Endothelial cell of umbilical vein (primary cell): ENCODE results near the gene CDK19. TPM values are rescaled to one million over a fixed set of nuclear protein-coding genes. Genes with fewer than 3 reads are reported as not detected.

Experiments
- BruUV-seq: library from RNA; stranded (reverse); fragments of 400-500 nt; replicated peaks from 2 replicates; lab custom pipeline; 2021; lab: Mats Ljungman, UMichigan
- CTCF ChIA-PET: fragments of 300-600, 350-600 bp; sonication (Branson Sonifier 250); formaldehyde crosslinking; loops from one replicate; lab custom pipeline; 2021; ENCODE audit warnings: antibody characterized with exemption, inconsistent platforms; lab: Charles Lee
- POLR2A ChIA-PET: fragments of 300-600, 350-600 bp; sonication (Branson Sonifier 250); formaldehyde crosslinking; loops from one replicate; lab custom pipeline; 2021; ENCODE audit warnings: antibody characterized with exemption, inconsistent platforms; lab: Charles Lee
- DNase-seq: peaks from one replicate; pipeline ENCODE4 v3.0.0-alpha.2; 2011; ENCODE audit warnings: low read depth, low spot score
- FAIRE-seq: peaks from 2 replicates; lab custom pipeline; 2011; peaks lifted over from hg19 to GRCh38; lab: Jason Lieb, UNC
- H2AFZ ChIP-seq: 2 replicates; pipeline ENCODE4 v1.6.0; 2012; ENCODE audit warnings: low read depth, low read length, control low read depth, inconsistent platforms
- H3K27ac ChIP-seq: 2 replicates; pipeline ENCODE4 v1.5.1; 2011; ENCODE audit warnings: low read depth, mild to moderate bottlenecking, control low read depth, low read length, moderate library complexity; ENCODE audit not compliant: insufficient read depth
- H3K27me3 ChIP-seq, 2 experiments: 2 replicates each; pipeline versions ENCODE4 v1.6.0 to v1.6.1; 2011; ENCODE audit warnings: low read length in 2 of 2, mixed read lengths in 1 of 2; ENCODE audit not compliant: control insufficient read depth in 2 of 2, insufficient read depth in 2 of 2
- H3K36me3 ChIP-seq, 2 experiments: 2 replicates in 1 of 2; 3 replicates in 1 of 2; pipeline ENCODE4 v1.5.1; 2011; ENCODE audit warnings: low read length in 2 of 2, mild to moderate bottlenecking in 1 of 2, moderate library complexity in 1 of 2; ENCODE audit not compliant: control insufficient read depth in 2 of 2, insufficient read depth in 2 of 2; ENCODE audit errors: extremely low read depth in 1 of 2
- H3K4me1 ChIP-seq: 3 replicates; pipeline ENCODE4 v1.5.1; 2011; ENCODE audit warnings: mild to moderate bottlenecking, low read length; ENCODE audit not compliant: control insufficient read depth, insufficient read depth; ENCODE audit errors: extremely low read depth
- H3K4me2 ChIP-seq: 2 replicates; pipeline ENCODE4 v1.6.1; 2011; ENCODE audit warnings: low read length, control low read depth, mixed read lengths; ENCODE audit not compliant: insufficient read depth
- H3K4me3 ChIP-seq, 3 experiments: fragments of 200-600 bp in 1 of 3; sonication (generic), shearing (Covaris generic) in 1 of 3; replicated peaks in 1 of 3; 2 replicates each; pipeline ENCODE4 v1.5.1; 2011 to 2016; ENCODE audit warnings: control low read depth in 3 of 3, low read length in 3 of 3, mild to moderate bottlenecking in 2 of 3, inconsistent platforms in 1 of 3, low read depth in 1 of 3, moderate library complexity in 1 of 3; ENCODE audit not compliant: insufficient read depth in 1 of 3
- H3K79me2 ChIP-seq: 2 replicates; pipeline ENCODE4 v1.6.0; 2012; ENCODE audit warnings: low read length, inconsistent platforms; ENCODE audit not compliant: control insufficient read depth, insufficient read depth
- H3K9ac ChIP-seq: replicated peaks from 2 replicates; pipeline ENCODE3; 2011; ENCODE audit warnings: low read length, control low read depth; ENCODE audit not compliant: insufficient read depth; ENCODE audit errors: extremely low read depth
- H3K9me1 ChIP-seq: replicated peaks from 3 replicates; pipeline ENCODE4 v1.6.0; 2011; ENCODE audit warnings: mild to moderate bottlenecking, low read length; ENCODE audit not compliant: control insufficient read depth, insufficient read depth; ENCODE audit errors: extremely low read depth
- H3K9me3 ChIP-seq: replicated peaks from 2 replicates; pipeline ENCODE4 v1.5.1; 2012; ENCODE audit warnings: low read length, inconsistent platforms; ENCODE audit not compliant: control insufficient read depth, insufficient read depth
- H4K20me1 ChIP-seq: replicated peaks from 2 replicates; pipeline ENCODE3; 2011; ENCODE audit warnings: mild to moderate bottlenecking, low read length; ENCODE audit not compliant: control insufficient read depth, insufficient read depth; ENCODE audit errors: extremely low read depth
- CTCF ChIP-seq, 2 donors: IDR thresholded peaks; 1 replicate in 1 of 2; 2 replicates in 1 of 2; pipeline ENCODE4 v1.5.1; 2011; ENCODE audit warnings: low read length in 2 of 2, mild to moderate bottlenecking in 2 of 2, moderate library complexity in 2 of 2, control low read depth in 1 of 2, inconsistent platforms in 1 of 2, low read depth in 1 of 2; ENCODE audit not compliant: insufficient read depth in 1 of 2; ENCODE audit errors: extremely low read depth in 1 of 2
- EZH2 ChIP-seq: IDR thresholded peaks from 2 replicates; pipeline ENCODE4 v1.6.1; 2012; ENCODE audit warnings: borderline replicate concordance, low read depth, mild to moderate bottlenecking, moderate library complexity, low read length, inconsistent platforms; ENCODE audit not compliant: severe bottlenecking
- FOS ChIP-seq: IDR thresholded peaks from 2 replicates; pipeline ENCODE4 v1.6.1; 2011; ENCODE audit warnings: mild to moderate bottlenecking, low read length, moderate library complexity, borderline replicate concordance; ENCODE audit not compliant: insufficient read depth
- GATA2 ChIP-seq: IDR thresholded peaks from 2 replicates; pipeline ENCODE4 v1.7.0; 2011; ENCODE audit warnings: low read depth, mild to moderate bottlenecking, moderate library complexity, mixed read lengths, low read length; ENCODE audit not compliant: insufficient read length, insufficient read depth
- JUN ChIP-seq: IDR thresholded peaks from 2 replicates; pipeline ENCODE4 v1.6.1; 2011; ENCODE audit warnings: borderline replicate concordance, low read depth; ENCODE audit not compliant: insufficient read length, insufficient read depth
- MAX ChIP-seq: IDR thresholded peaks from 2 replicates; pipeline ENCODE4 v1.6.1; 2011; ENCODE audit not compliant: insufficient read depth, insufficient read length
- MYC ChIP-seq: IDR thresholded peaks from one replicate; pipeline ENCODE4 v1.6.1; 2011; ENCODE audit warnings: mild to moderate bottlenecking, low read depth, low read length
- POLR2A ChIP-seq: IDR thresholded peaks from 2 replicates; pipeline ENCODE4 v1.6.1; 2012; ENCODE audit warnings: low read depth, mild to moderate bottlenecking, control low read depth, low read length
- POLR2AphosphoS5 ChIP-seq: IDR thresholded peaks from 2 replicates; pipeline ENCODE4 v1.6.1; 2012; ENCODE audit warnings: low read depth, mild to moderate bottlenecking, control low read depth, low read length, moderate library complexity; ENCODE audit not compliant: insufficient read depth
- dilution Hi-C: fragments of 300-500 bp; cut with MboI; formaldehyde crosslinking; loops from one replicate; pipeline ENCODE4 v1.15.0; 2019; ENCODE audit warnings: low sequenced_read_pairs; ENCODE audit not compliant: extremely low pct_ligation_motif_present
- intact Hi-C: fragments of 100-400 bp; cut with micrococcal nuclease; formaldehyde crosslinking; loops from one replicate; pipeline ENCODE4 v1.10.0; 2022
- polyA plus RNA-seq, 4 experiments: library from polyadenylated mRNA; depleted of rRNA in 3 of 4; stranded (reverse) in 3 of 4; unstranded in 1 of 4; fragments of >200 nt; gene quantifications; 2 replicates each; pipeline versions ENCODE4 v1.2.1 to v1.2.3, GENCODE V29; 2011 to 2012; ENCODE audit warnings: missing spikeins in 1 of 4
- total RNA-seq: library from RNA; stranded (reverse); gene quantifications from 2 replicates; pipeline ENCODE4 v1.2.3, GENCODE V29; 2021

The CDK19 gene
- total and polyA plus RNA-seq, 2 donors (not counting 3 experiments of a cell fraction or from before 2014, with no cell fraction given) = 4.6 to 12.1 TPM

- Histone ChIP-seq H3K9ac (no peak overlapping the region), H3K27me3 (peaks cover 14 to 20% of the 10 kb centered on the region in 2 experiments), H3K79me2 (no peaks in the 10 kb centered on the region), H3K4me1 (no peaks in the 10 kb centered on the region), H4K20me1 (no peaks in the 10 kb centered on the region), H3K27ac (no peak overlapping the region), H3K9me3 (no peaks in the 10 kb centered on the region), H3K4me2 (no peak overlapping the region), H2AFZ (no peak overlapping the region), H3K36me3 (no peaks in the 10 kb centered on the region), H3K4me3 (no peak overlapping the region), H3K9me1 (no peaks in the 10 kb centered on the region)
- ChIA-PET POLR2A (no interaction called here), CTCF (no interaction called here)
- dilution Hi-C loops = no loop called here
- FAIRE-seq (no peak), DNase-seq (no peak)
- no TSS peak for BruUV-seq
- TF ChIP-seq FOS (no peak), MAX (no peak), MYC (no peak), POLR2A (no peak), POLR2AphosphoS5 (no peak), JUN (no peak), CTCF (IDR thresholded peaks at IDR 0.05; ENCODE audit: extremely low read depth in 1 of 2, insufficient read depth in 1 of 2, low read depth in 1 of 2, low read length in 2 of 2) (no peak), EZH2 (no peak), GATA2 (no peak)
- intact Hi-C loops = no loop called here
Observed at GRCh38 chr6:110823146-110823545, 7.9 kb upstream of the CDK19 start.
